HepG2 (cell line): ENCODE results near the gene RPF1. TPM values are rescaled to one million over a fixed set of nuclear protein-coding genes. Genes with fewer than 3 reads are reported as not detected.

Source experiments
- ATAC-seq: fragments of 200-7000 bp; cut with Tn5 transposase; 3 replicates; pipeline ENCODE4 v1.9.1; 2020; ENCODE audit warnings: mild to moderate bottlenecking, moderate library complexity
- BruUV-seq: library from RNA; stranded (reverse); fragments of 400-500 nt; replicated peaks from 2 replicates; lab custom pipeline; 2021; lab: Mats Ljungman, UMichigan
- CTCF ChIA-PET: fragments of 300-600 bp; formaldehyde crosslinking; extraction: SDS; loops from one replicate; lab custom pipeline; 2021; ENCODE audit warnings: low total read pairs, inconsistent platforms, low intra/inter-chr PET ratio; lab: Yijun Ruan, JAX
- POLR2A ChIA-PET: fragments of 350-600 bp; sonication (Branson Sonifier 250); formaldehyde crosslinking; loops from one replicate; lab custom pipeline; 2020; ENCODE audit warnings: antibody characterized with exemption, inconsistent platforms; lab: Yijun Ruan, JAX
- DNase-seq: peaks from one replicate; pipeline ENCODE4 v3.0.0-alpha.2; 2015; ENCODE audit warnings: low spot score
- FAIRE-seq: peaks from 3 replicates; lab custom pipeline; 2011; peaks lifted over from hg19 to GRCh38; lab: Jason Lieb, UNC
- H2AFZ ChIP-seq: one replicate; pipeline ENCODE4 v1.6.1; 2011; ENCODE audit warnings: low read length, inconsistent platforms
- H3K27ac ChIP-seq: fragments of 300-600 bp; 3 replicates; pipeline ENCODE4 v1.8.0; 2011; ENCODE audit warnings: mixed run types, mild to moderate bottlenecking, mixed read lengths, low read length, inconsistent platforms; ENCODE audit not compliant: insufficient read depth; ENCODE audit errors: extremely low read length
- H3K27me3 ChIP-seq, 2 experiments: fragments of 200-600 bp in 1 of 2; 2 replicates in 1 of 2; 3 replicates in 1 of 2; pipeline versions ENCODE4 v1.6.0 to v1.8.0; 2011; ENCODE audit warnings: low read length in 2 of 2, mild to moderate bottlenecking in 2 of 2, moderate library complexity in 2 of 2, inconsistent platforms in 1 of 2; ENCODE audit not compliant: insufficient read depth in 2 of 2, control insufficient read depth in 1 of 2
- H3K36me3 ChIP-seq, 2 experiments: fragments of 200-600 bp in 1 of 2; replicated peaks in 1 of 2; 2 replicates in 1 of 2; 3 replicates in 1 of 2; pipeline versions ENCODE4 v1.5.1 to v1.8.0; 2011; ENCODE audit warnings: low read length in 2 of 2, inconsistent platforms in 1 of 2; ENCODE audit not compliant: insufficient read depth in 2 of 2, control insufficient read depth in 1 of 2
- H3K4me1 ChIP-seq: 2 replicates; pipeline ENCODE4 v1.5.1; 2012; ENCODE audit warnings: low read length, inconsistent platforms; ENCODE audit not compliant: insufficient read depth
- H3K4me2 ChIP-seq: 2 replicates; pipeline ENCODE4 v1.6.0; 2011; ENCODE audit warnings: low read depth, low read length, inconsistent platforms
- H3K4me3 ChIP-seq, 3 experiments: fragments of 200-600 bp in 1 of 3; sonication (generic), shearing (Covaris generic) in 1 of 3; replicated peaks in 1 of 3; 2 replicates each; pipeline ENCODE4 v1.5.1; 2011 to 2016; ENCODE audit warnings: low read length in 3 of 3, inconsistent platforms in 2 of 3, low read depth in 2 of 3, mild to moderate bottlenecking in 2 of 3, control low read depth in 1 of 3, mixed read lengths in 1 of 3; ENCODE audit not compliant: insufficient read depth in 1 of 3
- H3K79me2 ChIP-seq: one replicate; pipeline ENCODE4 v1.6.1; 2011; ENCODE audit warnings: low read length, inconsistent platforms; ENCODE audit not compliant: insufficient read depth
- H3K9ac ChIP-seq: 2 replicates; pipeline ENCODE4 v1.6.0; 2011; ENCODE audit warnings: mild to moderate bottlenecking, low read depth, low read length, inconsistent platforms; ENCODE audit not compliant: insufficient read depth
- H3K9me3 ChIP-seq: 2 replicates; pipeline ENCODE4 v1.5.1; 2012; ENCODE audit warnings: mild to moderate bottlenecking, low read length
- H4K20me1 ChIP-seq: 2 replicates; pipeline ENCODE4 v1.6.0; 2011; ENCODE audit warnings: inconsistent platforms, mild to moderate bottlenecking, low read length, moderate library complexity; ENCODE audit not compliant: insufficient read depth
- NFATC3 ChIP-seq: sonication (generic); formaldehyde crosslinking; IDR thresholded peaks from 2 replicates; pipeline ENCODE4 v1.5.1; 2020; ENCODE audit warnings: mild to moderate bottlenecking, missing genetic modification reagents
- NKX3-1 ChIP-seq: sonication (generic); formaldehyde crosslinking; IDR thresholded peaks from 2 replicates; pipeline ENCODE4 v1.5.0; 2020; ENCODE audit warnings: missing genetic modification reagents
- REXO4 ChIP-seq: sonication (generic); formaldehyde crosslinking; IDR thresholded peaks from 2 replicates; pipeline ENCODE4 v1.8.0; 2022; ENCODE audit warnings: missing genetic modification reagents, mild to moderate bottlenecking, borderline replicate concordance
- RXRA ChIP-seq: sonication (generic); formaldehyde crosslinking; IDR thresholded peaks from 2 replicates; pipeline ENCODE4 v1.5.1; 2020; ENCODE audit warnings: missing genetic modification reagents
- THYN1 ChIP-seq: sonication (generic); formaldehyde crosslinking; IDR thresholded peaks from 2 replicates; pipeline ENCODE4 v1.8.1; 2023; ENCODE audit warnings: low read depth, mild to moderate bottlenecking, moderate library complexity, missing genetic modification reagents, borderline replicate concordance
- XRCC5 ChIP-seq: fragments of 200-400 bp; formaldehyde crosslinking; optimal IDR thresholded peaks from 2 replicates; pipeline ENCODE3; 2017; ENCODE audit warnings: mild to moderate bottlenecking, low read length
- ZBTB21 ChIP-seq: sonication (generic); formaldehyde crosslinking; IDR thresholded peaks from 2 replicates; pipeline ENCODE4 v1.4.0; 2020; ENCODE audit warnings: missing genetic modification reagents
- ZNF282 ChIP-seq: fragments of 450-650 bp; IDR thresholded peaks from 2 replicates; pipeline ENCODE4 v1.6.1; 2018; ENCODE audit not compliant: partially characterized antibody
- ZNF329 ChIP-seq: sonication (generic); formaldehyde crosslinking; IDR thresholded peaks from 2 replicates; pipeline ENCODE4 v1.9.0; 2021; ENCODE audit warnings: low read depth, mild to moderate bottlenecking, missing genetic modification reagents
- ZNF333 ChIP-seq: sonication (generic); formaldehyde crosslinking; IDR thresholded peaks from 2 replicates; pipeline ENCODE4 v1.4.0; 2020; ENCODE audit warnings: mild to moderate bottlenecking, missing genetic modification reagents, borderline replicate concordance
- ZNF605 ChIP-seq: sonication (generic); formaldehyde crosslinking; IDR thresholded peaks from 2 replicates; pipeline ENCODE4 v1.8.0; 2022; ENCODE audit warnings: mild to moderate bottlenecking, missing genetic modification reagents
- ZNF816 ChIP-seq: sonication (generic); formaldehyde crosslinking; IDR thresholded peaks from 2 replicates; pipeline ENCODE4 v1.8.0; 2022; ENCODE audit warnings: missing genetic modification reagents, mild to moderate bottlenecking, borderline replicate concordance
- ZZZ3 ChIP-seq: sonication (generic); formaldehyde crosslinking; IDR thresholded peaks from 2 replicates; pipeline ENCODE4 v1.4.0; 2020; ENCODE audit warnings: missing genetic modification reagents, mild to moderate bottlenecking, borderline replicate concordance
- WGBS: methylation state at CpG from one replicate; pipeline ENCODE4 v1.1.6; 2017; ENCODE audit warnings: low lambda C conversion rate; 5-methylcytosine and 5-hydroxymethylcytosine counted together
- in situ Hi-C: cut with HindIII; loops from 2 replicates; pipeline ENCODE4 v1.10.0; 2017; ENCODE audit warnings: low pct_unique_long_range_greater_than_20kb; ENCODE audit not compliant: extremely low pct_ligation_motif_present
- intact Hi-C: fragments of 100-400 bp; cut with micrococcal nuclease; formaldehyde crosslinking; loops from one replicate; pipeline ENCODE4 v1.10.0; 2022; ENCODE audit not compliant: unreplicated experiment
- polyA plus RNA-seq, 8 experiments: library from polyadenylated mRNA; depleted of rRNA in 3 of 8; stranded (reverse) in 7 of 8; unstranded in 1 of 8; fragments of >200 nt; fragmentation: Illumina TruSeq in 4 of 8; extraction: Trizol in 4 of 8; gene quantifications; 2 replicates each; pipeline versions ENCODE4 v1.2.1 to v1.2.3, GENCODE V29; 2011 to 2016; ENCODE audit warnings: low read depth in 4 of 8, missing spikeins in 1 of 8, mixed read lengths in 1 of 8; ENCODE audit not compliant: insufficient read depth in 1 of 8
- total RNA-seq, 5 experiments: library from RNA; depleted of rRNA; stranded (reverse); fragments of >200 nt; fragmentation: Illumina TruSeq; extraction: Trizol; gene quantifications; 2 replicates each; pipeline ENCODE4 v1.2.3, GENCODE V29; 2016; ENCODE audit warnings: low read depth in 1 of 5
- TF ChIP-seq, protein P1 (sequence below): sonication (generic); formaldehyde crosslinking; IDR thresholded peaks from 2 replicates; pipeline ENCODE4 v1.5.0; 2020; ENCODE audit warnings: mild to moderate bottlenecking, missing genetic modification reagents, borderline replicate concordance

The RPF1 gene
- total and polyA plus RNA-seq, 2 of the 13 experiments (the other 11 are each of a cell fraction or from before 2014, with no cell fraction given), result 23.0 to 39.0 TPM

DNA sequence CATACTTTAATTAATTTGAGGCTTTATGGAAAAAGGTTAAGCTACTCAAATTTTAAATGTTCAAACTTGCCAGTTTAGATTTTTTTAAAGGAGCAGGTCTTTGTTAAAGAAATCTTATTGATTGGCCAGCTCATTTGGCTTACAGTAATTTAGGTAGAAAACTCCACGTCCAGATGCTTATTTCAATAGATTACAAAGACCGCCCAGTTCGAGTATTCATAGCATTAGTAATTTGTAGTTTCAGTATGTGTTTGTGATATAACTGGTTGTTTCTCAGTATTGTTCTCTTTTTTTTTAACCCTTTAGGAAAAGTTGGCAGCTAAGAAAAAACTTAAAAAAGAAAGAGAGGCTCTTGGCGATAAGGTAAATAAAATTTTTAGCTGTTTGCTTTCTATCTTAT is 1.6 kb downstream of the RPF1 start:
- H3K9ac ChIP-seq, result no peak overlapping the region
- 84% methylated on average over 4 of the region's 4 CpGs for WGBS
- in situ Hi-C loops, result no loop called here

More for the DNA sequence above, 1.6 kb downstream of the RPF1 start:
- no TSS peak for BruUV-seq
- CTCF ChIA-PET, result no interaction called here
- POLR2A ChIA-PET, result interaction anchor here (1.0 to 3.5 kb wide), 4 partner anchors 23 to 93 kb away, joined by 3 to 22 read pairs (median 5); partner anchors contain the start of genes CTBS, GNG5 and SPATA1
- TF ChIP-seq ZNF333, result no peak
- no peak for TF ChIP-seq ZZZ3
- TF ChIP-seq ZNF282, result no peak
- no peak for TF ChIP-seq ZBTB21 (CRISPR knock-in tag)
- no peak for TF ChIP-seq ZNF816 (CRISPR knock-in tag)
- TF ChIP-seq, protein P1, sequence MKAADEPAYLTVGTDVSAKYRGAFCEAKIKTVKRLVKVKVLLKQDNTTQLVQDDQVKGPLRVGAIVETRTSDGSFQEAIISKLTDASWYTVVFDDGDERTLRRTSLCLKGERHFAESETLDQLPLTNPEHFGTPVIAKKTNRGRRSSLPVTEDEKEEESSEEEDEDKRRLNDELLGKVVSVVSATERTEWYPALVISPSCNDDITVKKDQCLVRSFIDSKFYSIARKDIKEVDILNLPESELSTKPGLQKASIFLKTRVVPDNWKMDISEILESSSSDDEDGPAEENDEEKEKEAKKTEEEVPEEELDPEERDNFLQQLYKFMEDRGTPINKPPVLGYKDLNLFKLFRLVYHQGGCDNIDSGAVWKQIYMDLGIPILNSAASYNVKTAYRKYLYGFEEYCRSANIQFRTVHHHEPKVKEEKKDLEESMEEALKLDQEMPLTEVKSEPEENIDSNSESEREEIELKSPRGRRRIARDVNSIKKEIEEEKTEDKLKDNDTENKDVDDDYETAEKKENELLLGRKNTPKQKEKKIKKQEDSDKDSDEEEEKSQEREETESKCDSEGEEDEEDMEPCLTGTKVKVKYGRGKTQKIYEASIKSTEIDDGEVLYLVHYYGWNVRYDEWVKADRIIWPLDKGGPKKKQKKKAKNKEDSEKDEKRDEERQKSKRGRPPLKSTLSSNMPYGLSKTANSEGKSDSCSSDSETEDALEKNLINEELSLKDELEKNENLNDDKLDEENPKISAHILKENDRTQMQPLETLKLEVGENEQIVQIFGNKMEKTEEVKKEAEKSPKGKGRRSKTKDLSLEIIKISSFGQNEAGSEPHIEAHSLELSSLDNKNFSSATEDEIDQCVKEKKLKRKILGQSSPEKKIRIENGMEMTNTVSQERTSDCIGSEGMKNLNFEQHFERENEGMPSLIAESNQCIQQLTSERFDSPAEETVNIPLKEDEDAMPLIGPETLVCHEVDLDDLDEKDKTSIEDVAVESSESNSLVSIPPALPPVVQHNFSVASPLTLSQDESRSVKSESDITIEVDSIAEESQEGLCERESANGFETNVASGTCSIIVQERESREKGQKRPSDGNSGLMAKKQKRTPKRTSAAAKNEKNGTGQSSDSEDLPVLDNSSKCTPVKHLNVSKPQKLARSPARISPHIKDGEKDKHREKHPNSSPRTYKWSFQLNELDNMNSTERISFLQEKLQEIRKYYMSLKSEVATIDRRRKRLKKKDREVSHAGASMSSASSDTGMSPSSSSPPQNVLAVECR, result no peak
- no peak for TF ChIP-seq THYN1 (CRISPR knock-in tag)
- no peak for TF ChIP-seq NFATC3
- TF ChIP-seq XRCC5, result no peak
- TF ChIP-seq ZNF329 (CRISPR knock-in tag), result no peak
- TF ChIP-seq RXRA, result no peak
- TF ChIP-seq ZNF605 (CRISPR knock-in tag), result no peak
- no peak for TF ChIP-seq REXO4 (CRISPR knock-in tag)
- TF ChIP-seq NKX3-1 (CRISPR knock-in tag), result no peak
- FAIRE-seq (no peak), ATAC-seq (no peak), DNase-seq (no peak)
- peak overlapping the region; percentile 76 for H3K4me2 ChIP-seq
- H2AFZ ChIP-seq, result no peak overlapping the region
- intact Hi-C loops, result loop anchor here (5.0 kb wide), 1 partner anchor 1092 kb away; no protein-coding TSS in a partner anchor
- peak overlapping the region; percentile 82 to 94 (median 93); a peak in 5 of 6 replicates for H3K4me3 ChIP-seq
- H3K27me3 ChIP-seq, result no peaks in the 10 kb centered on the region; a peak in 1 of 5 replicates
- peaks cover 20% of the 10 kb centered on the region for H3K4me1 ChIP-seq
- H4K20me1 ChIP-seq, result 0 out of 2 replicates have a peak, but pooled peaks cover 2% of the 10 kb centered on the region
- no peak overlapping the region for H3K27ac ChIP-seq
- peaks cover 23% of the 10 kb centered on the region for H3K79me2 ChIP-seq
- peaks cover 14% of the 10 kb centered on the region for H3K9me3 ChIP-seq
- H3K36me3 ChIP-seq, result peaks cover 0 to 19% of the 10 kb centered on the region in 2 experiments
